ENCODE data around the gene DCTN4.

Gene DCTN4

DNA sequence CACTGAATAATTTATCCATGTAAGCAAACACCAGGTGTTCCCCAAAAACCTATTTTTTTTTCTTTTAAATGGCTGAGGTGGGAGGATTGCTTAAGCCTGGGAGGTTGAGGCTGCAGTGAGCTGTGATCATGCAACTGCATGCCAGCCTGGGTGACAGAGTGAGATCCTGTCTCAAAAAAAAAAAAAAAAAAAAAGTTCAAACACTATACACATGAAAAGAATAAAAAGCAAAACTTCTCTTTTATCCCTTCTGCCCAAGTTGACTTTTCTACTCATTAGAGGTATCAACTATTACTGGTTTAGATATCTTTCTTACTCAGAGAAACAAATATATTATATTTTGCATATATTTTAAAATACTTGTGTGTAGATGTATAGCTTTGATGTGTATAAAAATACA is 17.8 kb downstream of the DCTN4 start:
- no peak for DNase-seq (ENCODE audit: low read depth)
- TF ChIP-seq, protein P1, sequence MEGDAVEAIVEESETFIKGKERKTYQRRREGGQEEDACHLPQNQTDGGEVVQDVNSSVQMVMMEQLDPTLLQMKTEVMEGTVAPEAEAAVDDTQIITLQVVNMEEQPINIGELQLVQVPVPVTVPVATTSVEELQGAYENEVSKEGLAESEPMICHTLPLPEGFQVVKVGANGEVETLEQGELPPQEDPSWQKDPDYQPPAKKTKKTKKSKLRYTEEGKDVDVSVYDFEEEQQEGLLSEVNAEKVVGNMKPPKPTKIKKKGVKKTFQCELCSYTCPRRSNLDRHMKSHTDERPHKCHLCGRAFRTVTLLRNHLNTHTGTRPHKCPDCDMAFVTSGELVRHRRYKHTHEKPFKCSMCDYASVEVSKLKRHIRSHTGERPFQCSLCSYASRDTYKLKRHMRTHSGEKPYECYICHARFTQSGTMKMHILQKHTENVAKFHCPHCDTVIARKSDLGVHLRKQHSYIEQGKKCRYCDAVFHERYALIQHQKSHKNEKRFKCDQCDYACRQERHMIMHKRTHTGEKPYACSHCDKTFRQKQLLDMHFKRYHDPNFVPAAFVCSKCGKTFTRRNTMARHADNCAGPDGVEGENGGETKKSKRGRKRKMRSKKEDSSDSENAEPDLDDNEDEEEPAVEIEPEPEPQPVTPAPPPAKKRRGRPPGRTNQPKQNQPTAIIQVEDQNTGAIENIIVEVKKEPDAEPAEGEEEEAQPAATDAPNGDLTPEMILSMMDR (IDR thresholded peaks at IDR 0.05; ENCODE audit: low read depth, low read length, missing control alignments): no peak
- H3K4me3 ChIP-seq (ENCODE audit: low read depth, low read length): no peak overlapping the region

DNA sequence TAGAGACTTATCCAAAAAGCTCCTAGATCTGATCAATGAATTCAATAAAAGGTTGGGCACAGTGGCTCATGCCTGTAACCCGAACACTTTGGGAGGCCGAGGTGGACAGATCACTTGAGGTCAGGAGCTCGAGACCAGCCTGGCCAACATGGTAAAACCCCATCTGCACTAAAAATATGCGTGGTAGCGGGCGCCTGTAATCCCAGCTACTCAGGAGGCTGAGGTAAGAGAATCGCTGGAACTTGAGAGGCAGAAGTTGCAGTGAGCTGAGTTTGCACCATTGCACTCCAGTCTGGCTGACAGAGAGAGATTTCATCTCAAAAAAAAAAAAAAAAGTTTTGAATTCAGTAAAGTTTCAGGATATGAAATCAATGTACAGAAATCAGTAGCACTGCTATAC is 20.0 kb downstream of the DCTN4 start:
- TF ChIP-seq, protein P1 (IDR thresholded peaks at IDR 0.05; ENCODE audit: low read depth, low read length, missing control alignments): no peak
- H3K4me3 ChIP-seq (ENCODE audit: low read depth, low read length): no peak overlapping the region
- no peak for DNase-seq (ENCODE audit: low read depth)

DNA sequence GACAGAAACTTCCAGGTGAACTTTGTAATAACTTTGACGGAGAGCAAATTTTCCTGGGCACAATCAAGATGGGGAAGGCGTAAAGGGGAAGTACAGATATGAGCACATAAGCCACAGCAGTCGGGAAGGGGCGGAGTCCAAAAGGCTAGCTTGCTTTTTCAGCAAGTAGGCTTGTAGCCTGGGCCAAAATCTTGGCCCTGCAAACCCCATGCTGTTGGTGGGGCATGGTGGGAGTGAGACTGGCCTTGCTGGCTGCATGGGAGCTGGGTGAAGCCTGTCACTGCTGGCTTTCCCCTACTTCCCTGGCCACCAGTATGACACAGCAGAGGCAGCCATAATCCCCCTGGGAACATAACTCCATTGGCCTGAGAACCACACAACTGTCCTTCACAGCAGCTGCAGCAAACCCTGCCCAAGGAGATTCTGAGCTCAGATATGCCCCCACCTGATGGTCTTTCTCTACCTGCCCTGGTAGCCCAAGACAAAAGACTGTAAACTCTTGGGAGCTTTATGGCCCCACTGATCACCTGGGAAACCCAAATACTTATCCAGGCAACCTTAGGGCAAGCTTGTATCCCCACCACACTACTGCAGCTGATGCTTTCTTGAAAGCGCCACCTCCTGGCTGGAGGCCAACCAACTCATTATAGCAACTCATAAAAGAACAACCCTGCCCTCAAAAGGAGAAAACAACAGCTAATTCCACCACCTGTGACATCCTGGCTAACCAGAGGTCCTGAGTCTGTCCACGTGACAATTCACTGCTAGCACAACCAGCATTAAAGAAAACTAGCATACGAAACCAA is 24.0 kb downstream of the DCTN4 start:
- peak; percentile 51 for DNase-seq (ENCODE audit: low read depth)
- no peak overlapping the region for H3K4me3 ChIP-seq (ENCODE audit: low read depth, low read length)
- TF ChIP-seq, protein P1 (IDR thresholded peaks at IDR 0.05; ENCODE audit: low read depth, low read length, missing control alignments): peak; percentile 36

DNA sequence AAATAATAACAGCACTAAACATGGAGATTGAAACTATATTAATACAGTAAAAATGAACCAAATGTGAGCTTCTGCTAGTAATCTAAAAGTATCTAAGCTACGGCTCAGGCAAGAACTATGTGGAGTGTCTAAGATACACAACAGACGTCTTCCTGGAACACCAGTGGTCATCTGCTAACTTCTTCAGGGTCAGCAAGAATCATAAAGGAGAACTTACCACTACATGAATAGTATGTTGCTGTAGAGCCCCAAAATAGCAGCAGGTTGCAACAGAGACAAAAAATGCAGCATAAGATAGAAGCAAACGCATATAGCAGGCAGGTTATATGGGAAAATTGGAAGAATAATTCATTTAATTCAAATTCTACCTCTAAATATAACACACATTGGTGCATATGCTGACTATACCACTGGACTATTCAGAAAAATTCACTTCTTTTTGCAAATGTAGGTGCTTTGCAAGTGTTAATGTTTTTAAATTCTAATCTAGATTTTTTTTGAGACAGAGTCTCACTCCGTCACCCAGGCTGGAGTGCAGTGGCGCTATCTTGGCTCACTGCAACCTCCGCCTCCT is 27.1 kb downstream of the DCTN4 start:
- TF ChIP-seq, protein P1 (IDR thresholded peaks at IDR 0.05; ENCODE audit: low read depth, low read length, missing control alignments): no peak
- no peak overlapping the region for H3K4me3 ChIP-seq (ENCODE audit: low read depth, low read length)
- DNase-seq (ENCODE audit: low read depth): no peak

DNA sequence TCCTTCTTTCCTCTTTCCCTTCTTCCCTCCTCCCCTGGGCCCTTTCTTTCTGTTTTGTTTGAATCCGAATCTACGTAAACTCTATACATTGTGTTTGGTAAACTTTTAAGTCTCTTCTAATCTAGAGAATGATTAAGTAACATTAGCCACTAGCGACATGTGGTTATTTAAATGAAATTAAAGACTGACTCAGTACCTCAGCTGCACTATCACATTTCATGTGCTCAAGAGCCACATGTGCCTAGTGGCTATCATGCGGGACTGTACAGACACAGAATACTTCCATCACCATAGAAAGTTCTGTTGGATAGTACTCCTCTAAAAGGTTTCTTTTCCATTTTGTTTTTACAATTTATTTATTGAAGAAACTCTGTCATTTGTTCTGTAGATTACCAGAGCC is 29.0 kb downstream of the DCTN4 start:
- DNase-seq (ENCODE audit: low read depth): no peak
- H3K4me3 ChIP-seq (ENCODE audit: low read depth, low read length): no peak overlapping the region
- TF ChIP-seq, protein P1 (IDR thresholded peaks at IDR 0.05; ENCODE audit: low read depth, low read length, missing control alignments): no peak

DNA sequence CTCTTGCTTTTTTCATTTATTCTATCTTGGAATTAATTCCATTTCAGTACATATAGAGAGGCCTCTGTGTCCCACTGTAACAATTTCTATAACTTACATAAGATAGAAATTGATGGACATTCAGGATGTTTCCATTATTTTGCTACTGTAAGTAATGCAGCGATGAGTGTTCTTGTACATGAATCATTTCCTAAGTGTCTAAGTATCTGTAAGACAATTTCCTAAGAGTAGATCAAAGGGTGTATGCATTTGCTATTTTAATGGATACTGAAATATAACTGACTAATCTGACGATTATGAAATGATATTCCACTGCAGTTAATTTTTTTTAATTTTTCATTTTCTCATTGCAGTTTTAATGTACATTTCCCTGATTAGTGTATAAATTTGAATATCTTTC is 35.0 kb downstream of the DCTN4 start:
- TF ChIP-seq, protein P1 (IDR thresholded peaks at IDR 0.05; ENCODE audit: low read depth, low read length, missing control alignments): no peak
- no peak for DNase-seq (ENCODE audit: low read depth)
- H3K4me3 ChIP-seq (ENCODE audit: low read depth, low read length): no peak overlapping the region

DNA sequence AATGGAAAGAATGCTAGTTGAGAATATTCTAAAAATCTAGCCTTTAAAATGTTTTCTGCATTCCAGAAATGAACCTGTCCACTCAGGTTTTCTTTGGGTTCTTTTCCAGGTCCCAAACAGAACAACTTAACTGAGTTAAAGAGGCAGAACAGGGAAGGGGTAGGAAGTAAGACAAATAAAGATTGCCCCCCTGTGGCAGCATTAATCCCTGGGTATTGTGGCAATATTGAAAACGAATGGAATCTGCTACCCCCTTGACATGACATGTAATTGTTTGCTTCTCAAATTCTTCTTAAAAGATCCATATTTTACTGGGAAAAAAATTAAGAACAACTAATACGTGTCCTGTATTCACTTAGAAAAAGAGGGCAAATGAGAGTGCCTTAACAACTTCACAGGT is 48.7 kb downstream of the DCTN4 start:
- TF ChIP-seq, protein P1 (IDR thresholded peaks at IDR 0.05; ENCODE audit: low read depth, low read length, missing control alignments): no peak
- no peak overlapping the region for H3K4me3 ChIP-seq (ENCODE audit: low read depth, low read length)
- no peak for DNase-seq (ENCODE audit: low read depth)
